ENCODE measurements around the gene TLX3.

TLX3 gene

GRCh38 chr5:171308453-171309275, at the start of gene TLX3:
Gene TLX3, plus strand, starts transcription at chr5:171309248. Its CDS starts 118 bp downstream, at chr5:171309366.
- H3K4me1 ChIP-seq (ENCODE audit: low read length): no peaks in the 10 kb centered on the region
- no peak within 1 kb of the TSS for H3K27ac ChIP-seq (ENCODE audit: low read length)
- TF ChIP-seq CTCF (IDR thresholded peaks at IDR 0.05; ENCODE audit: low read depth, low read length): no peak
- TF ChIP-seq EZH2phosphoT487 (IDR thresholded peaks at IDR 0.05; ENCODE audit: low read depth): no peak
- no peak within 1 kb of the TSS for H3K4me3 ChIP-seq (ENCODE audit: low read length)
- no peaks in the 10 kb centered on the region for H3K9me3 ChIP-seq (ENCODE audit: insufficient read depth, low read length)
- H3K9ac ChIP-seq (ENCODE audit: low read length): no peak within 1 kb of the TSS
- H2AFZ ChIP-seq (ENCODE audit: low read depth, low read length): no peak within 1 kb of the TSS
- H3K4me2 ChIP-seq (ENCODE audit: low read length): no peak within 1 kb of the TSS
- H3K79me2 ChIP-seq (ENCODE audit: low read length): no peaks in the 10 kb centered on the region
- H4K20me1 ChIP-seq (ENCODE audit: insufficient read depth, low read length): no peaks in the 10 kb centered on the region
- H3K27me3 ChIP-seq (ENCODE audit: low read depth, low read length): peaks cover 24% of the 10 kb centered on the region
- H3K36me3 ChIP-seq (replicated peaks; ENCODE audit: low read depth, low read length): no peaks in the 10 kb centered on the region

- no peak overlapping the region for H3K9ac ChIP-seq (ENCODE audit: low read length)
- no peak overlapping the region for H3K4me3 ChIP-seq (ENCODE audit: low read length)
- peaks cover 18% of the 10 kb centered on the region for H3K27me3 ChIP-seq (ENCODE audit: low read depth, low read length)
- H3K79me2 ChIP-seq (ENCODE audit: low read length): no peaks in the 10 kb centered on the region
- H3K36me3 ChIP-seq (replicated peaks; ENCODE audit: low read depth, low read length): no peaks in the 10 kb centered on the region
- H3K4me1 ChIP-seq (ENCODE audit: low read length): no peaks in the 10 kb centered on the region
- no peaks in the 10 kb centered on the region for H4K20me1 ChIP-seq (ENCODE audit: insufficient read depth, low read length)
- TF ChIP-seq EZH2phosphoT487 (IDR thresholded peaks at IDR 0.05; ENCODE audit: low read depth) (no peak), CTCF (IDR thresholded peaks at IDR 0.05; ENCODE audit: low read depth, low read length) (no peak)
- no peak overlapping the region for H2AFZ ChIP-seq (ENCODE audit: low read depth, low read length)
- H3K9me3 ChIP-seq (ENCODE audit: insufficient read depth, low read length): no peaks in the 10 kb centered on the region
- no peak overlapping the region for H3K27ac ChIP-seq (ENCODE audit: low read length)
- H3K4me2 ChIP-seq (ENCODE audit: low read length): no peak overlapping the region
Observed at GRCh38 chr5:171261361-171261760, 47.7 kb upstream of the TLX3 start.

- no peak overlapping the region for H3K9ac ChIP-seq (ENCODE audit: low read length)
- no peak overlapping the region for H3K4me2 ChIP-seq (ENCODE audit: low read length)
- TF ChIP-seq EZH2phosphoT487 (IDR thresholded peaks at IDR 0.05; ENCODE audit: low read depth): no peak
- TF ChIP-seq CTCF (IDR thresholded peaks at IDR 0.05; ENCODE audit: low read depth, low read length): no peak
- peaks cover 18% of the 10 kb centered on the region for H3K27me3 ChIP-seq (ENCODE audit: low read depth, low read length)
- H2AFZ ChIP-seq (ENCODE audit: low read depth, low read length): no peak overlapping the region
- H3K27ac ChIP-seq (ENCODE audit: low read length): no peak overlapping the region
- no peaks in the 10 kb centered on the region for H3K79me2 ChIP-seq (ENCODE audit: low read length)
- no peaks in the 10 kb centered on the region for H3K36me3 ChIP-seq (replicated peaks; ENCODE audit: low read depth, low read length)
- no peaks in the 10 kb centered on the region for H3K4me1 ChIP-seq (ENCODE audit: low read length)
- H3K4me3 ChIP-seq (ENCODE audit: low read length): no peak overlapping the region
- no peaks in the 10 kb centered on the region for H4K20me1 ChIP-seq (ENCODE audit: insufficient read depth, low read length)
- H3K9me3 ChIP-seq (ENCODE audit: insufficient read depth, low read length): no peaks in the 10 kb centered on the region
Observed at GRCh38 chr5:171261904-171262303, 47.1 kb upstream of the TLX3 start.

DNA sequence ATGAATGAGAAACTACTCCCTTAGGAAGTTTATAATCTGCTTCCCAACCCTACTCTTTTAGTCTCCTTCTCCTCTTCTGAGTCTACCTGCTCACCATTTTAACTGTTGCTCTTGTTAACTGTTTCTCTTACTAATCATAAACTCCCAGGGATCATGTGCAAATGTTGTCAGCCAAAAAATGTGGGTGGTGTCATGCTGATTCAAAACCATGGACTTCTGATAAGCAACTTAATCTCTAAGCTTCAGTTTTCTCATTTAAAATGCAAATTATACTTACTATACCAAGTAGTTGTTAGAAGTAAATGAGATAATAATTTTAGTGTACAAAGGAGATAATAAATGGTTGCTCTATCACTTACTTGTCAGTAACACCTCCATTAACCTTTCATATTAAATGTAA, 45.9 kb upstream of the TLX3 start:
- no peaks in the 10 kb centered on the region for H3K36me3 ChIP-seq (replicated peaks; ENCODE audit: low read depth, low read length)
- H4K20me1 ChIP-seq (ENCODE audit: insufficient read depth, low read length): no peaks in the 10 kb centered on the region
- no peak overlapping the region for H3K9ac ChIP-seq (ENCODE audit: low read length)
- H3K27me3 ChIP-seq (ENCODE audit: low read depth, low read length): peaks cover 21% of the 10 kb centered on the region
- H3K4me1 ChIP-seq (ENCODE audit: low read length): no peaks in the 10 kb centered on the region
- H2AFZ ChIP-seq (ENCODE audit: low read depth, low read length): no peak overlapping the region
- H3K27ac ChIP-seq (ENCODE audit: low read length): no peak overlapping the region
- no peak overlapping the region for H3K4me2 ChIP-seq (ENCODE audit: low read length)
- H3K4me3 ChIP-seq (ENCODE audit: low read length): no peak overlapping the region
- H3K9me3 ChIP-seq (ENCODE audit: insufficient read depth, low read length): no peaks in the 10 kb centered on the region
- H3K79me2 ChIP-seq (ENCODE audit: low read length): no peaks in the 10 kb centered on the region
- no peak for TF ChIP-seq EZH2phosphoT487 (IDR thresholded peaks at IDR 0.05; ENCODE audit: low read depth)
- no peak for TF ChIP-seq CTCF (IDR thresholded peaks at IDR 0.05; ENCODE audit: low read depth, low read length)

All from OCI-LY3 (cell line).